HUES48 (cell line): ENCODE results near the gene OGG1.

Experiments
- H3K27ac ChIP-seq: one replicate; pipeline ENCODE4 v1.7.0; 2013; ENCODE audit warnings: low read depth, low read length, inconsistent platforms
- H3K27me3 ChIP-seq: 2 replicates; pipeline ENCODE4 v1.6.1; 2013; ENCODE audit warnings: mild to moderate bottlenecking, low read length; ENCODE audit not compliant: control insufficient read depth, insufficient read depth
- H3K36me3 ChIP-seq: 2 replicates; pipeline ENCODE4 v1.6.1; 2013; ENCODE audit warnings: low read length; ENCODE audit not compliant: control insufficient read depth, insufficient read depth
- H3K4me1 ChIP-seq: 2 replicates; pipeline ENCODE4 v1.6.1; 2013; ENCODE audit warnings: mild to moderate bottlenecking, low read length; ENCODE audit not compliant: control insufficient read depth, insufficient read depth
- H3K4me3 ChIP-seq: 2 replicates; pipeline ENCODE4 v1.5.1; 2013; ENCODE audit warnings: mild to moderate bottlenecking, low read depth, low read length
- H3K9ac ChIP-seq: 2 replicates; pipeline ENCODE4 v1.6.1; 2013; ENCODE audit warnings: mild to moderate bottlenecking, low read depth, low read length, moderate library complexity
- H3K9me3 ChIP-seq: 2 replicates; pipeline ENCODE4 v1.6.1; 2013; ENCODE audit warnings: low read length; ENCODE audit not compliant: control insufficient read depth, insufficient read depth

Gene OGG1

DNA sequence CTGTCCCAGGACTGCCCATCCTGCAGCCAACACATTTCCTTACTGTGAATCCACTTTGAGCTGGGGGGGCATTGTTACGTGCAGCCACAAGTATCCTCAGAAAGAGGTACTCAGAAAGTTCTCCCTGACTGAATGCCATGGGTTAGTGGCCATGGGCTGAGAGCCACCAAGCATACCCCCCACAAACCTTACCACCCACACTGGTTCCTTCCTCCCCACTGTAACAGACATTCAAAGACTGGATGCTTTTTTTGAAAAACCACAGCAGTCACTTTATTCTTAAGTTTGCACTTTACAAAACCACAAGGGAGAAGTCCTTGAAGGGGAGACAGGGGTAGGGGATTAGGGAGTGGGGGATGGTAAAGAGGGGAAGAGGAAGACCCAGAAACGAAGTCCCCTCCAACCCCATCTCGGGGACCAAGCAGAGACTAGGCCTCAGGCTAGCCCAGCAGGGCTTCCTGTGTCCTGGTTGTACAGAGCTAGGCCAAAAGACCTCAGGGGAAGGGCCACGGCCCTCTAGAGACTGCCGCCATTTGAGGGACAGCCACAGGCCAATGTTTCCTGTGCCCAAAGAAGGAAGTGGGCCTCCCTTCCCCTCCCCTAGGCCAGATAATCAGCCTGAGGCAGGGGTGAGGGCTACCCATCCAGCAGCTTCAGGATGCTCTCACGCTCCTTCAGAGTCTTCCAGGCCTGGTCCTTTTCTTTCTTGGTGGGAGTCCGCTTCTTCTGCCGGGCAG, 30.1 kb downstream of the OGG1 start:
- Histone ChIP-seq H3K27me3 (no peaks in the 10 kb centered on the region), H3K9ac (no peak overlapping the region), H3K27ac (no peak overlapping the region), H3K4me1 (no peaks in the 10 kb centered on the region; the same call in 1 of the 2 replicates), H3K4me3 (no peak overlapping the region), H3K36me3 (peaks cover 44% of the 10 kb centered on the region), H3K9me3 (no peaks in the 10 kb centered on the region)

DNA sequence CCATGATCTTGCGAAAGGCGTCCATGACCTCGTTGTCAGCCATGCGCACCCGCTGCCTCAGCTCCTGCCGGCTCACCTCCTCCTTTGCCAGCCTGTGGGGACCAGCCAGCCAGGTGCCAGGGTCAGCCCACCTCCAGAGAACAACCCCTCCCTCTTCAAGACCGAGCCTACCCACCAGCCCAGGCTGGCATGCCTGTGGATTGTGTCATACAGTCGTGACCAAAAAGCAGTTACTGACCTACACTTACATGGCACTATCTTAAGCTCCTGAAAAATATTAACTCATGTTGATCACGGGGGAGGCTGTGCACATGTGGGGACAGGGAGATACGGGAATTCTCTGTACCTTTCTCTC, 30.7 kb downstream of the OGG1 start:
- peaks cover 49% of the 10 kb centered on the region for H3K36me3 ChIP-seq
- no peaks in the 10 kb centered on the region; the same call in 1 of the 2 replicates for H3K4me1 ChIP-seq
- H3K27me3 ChIP-seq = no peaks in the 10 kb centered on the region
- H3K27ac ChIP-seq = no peak overlapping the region
- H3K9ac ChIP-seq = no peak overlapping the region
- H3K9me3 ChIP-seq = no peaks in the 10 kb centered on the region
- H3K4me3 ChIP-seq = no peak overlapping the region

DNA sequence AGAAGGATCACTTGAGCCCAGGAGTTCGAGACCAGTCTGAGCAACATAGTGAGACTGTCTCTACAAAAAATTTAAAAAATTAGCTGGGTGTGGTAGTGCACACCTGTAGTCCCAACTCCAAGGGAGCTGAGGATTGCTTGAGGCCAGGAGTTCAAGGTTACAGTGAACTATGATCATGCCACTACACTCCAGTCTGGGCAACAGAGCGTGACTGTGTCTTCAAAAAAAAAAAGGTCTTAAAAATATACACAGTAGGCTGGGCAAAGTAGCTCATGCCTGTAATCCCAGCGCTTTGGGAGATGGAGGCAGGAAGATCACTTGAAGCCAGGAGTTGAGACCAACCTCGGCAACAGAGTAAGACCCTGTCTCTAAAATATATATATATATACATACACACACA, 31.2 kb downstream of the OGG1 start:
- Histone ChIP-seq H3K4me3 (no peak overlapping the region), H3K9ac (no peak overlapping the region), H3K36me3 (peaks cover 53% of the 10 kb centered on the region), H3K27me3 (no peaks in the 10 kb centered on the region), H3K27ac (no peak overlapping the region), H3K9me3 (no peaks in the 10 kb centered on the region), H3K4me1 (no peaks in the 10 kb centered on the region; the same call in 1 of the 2 replicates)

DNA sequence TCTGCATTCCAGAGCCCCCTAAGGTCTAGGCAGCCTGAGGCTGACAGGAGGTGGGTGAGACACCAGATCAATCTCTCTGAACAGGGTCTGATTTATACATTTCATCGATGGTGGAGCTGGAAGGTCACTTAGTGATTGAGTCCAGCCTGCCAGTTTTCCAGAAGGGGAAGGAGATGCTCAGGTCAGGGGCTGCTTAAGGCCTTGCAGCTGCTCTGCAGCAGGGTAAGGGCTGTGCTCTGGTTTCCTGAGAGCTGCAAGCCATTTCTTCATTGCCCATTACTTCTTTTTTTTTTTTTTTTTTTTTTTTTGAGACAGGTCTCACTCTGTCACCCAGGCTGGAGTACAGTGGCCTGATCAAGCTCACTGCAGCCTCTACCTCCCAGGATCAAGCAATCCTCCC, 31.8 kb downstream of the OGG1 start:
- H3K9ac ChIP-seq = no peak overlapping the region

DNA sequence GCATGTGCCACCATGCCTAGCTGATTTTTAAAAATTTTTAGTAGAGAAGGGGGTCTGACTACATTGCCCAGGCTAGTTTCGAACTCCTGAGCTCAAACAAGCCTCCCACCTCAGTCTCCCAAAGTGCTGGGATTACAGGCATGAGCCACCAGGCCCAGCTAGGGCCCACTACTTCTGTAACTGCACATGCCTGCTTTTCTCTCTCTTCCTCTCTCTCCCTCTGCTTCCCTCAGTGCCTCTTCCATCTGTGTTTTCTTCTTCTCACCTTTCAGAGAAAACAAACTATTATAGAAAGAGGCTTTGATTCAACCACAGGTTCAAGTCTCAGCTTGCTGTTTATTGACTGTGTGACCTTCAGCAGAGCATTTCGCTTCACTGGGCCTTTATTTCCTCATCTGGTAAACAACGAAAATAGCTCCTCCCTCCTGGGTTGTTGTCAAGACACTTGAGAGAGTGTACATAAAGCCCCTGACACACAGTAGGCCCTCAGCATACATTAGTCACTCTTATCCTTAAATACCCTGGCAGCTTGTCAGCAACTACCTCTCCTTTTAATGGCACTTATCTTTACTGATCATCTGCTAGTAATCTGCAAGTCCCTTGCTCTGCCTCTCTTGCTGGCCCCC, 32.3 kb downstream of the OGG1 start:
- Histone ChIP-seq H3K4me3 (no peak overlapping the region), H3K9ac (no peak overlapping the region), H3K27me3 (no peaks in the 10 kb centered on the region), H3K27ac (no peak overlapping the region), H3K9me3 (no peaks in the 10 kb centered on the region), H3K4me1 (no peaks in the 10 kb centered on the region; the same call in 1 of the 2 replicates), H3K36me3 (peaks cover 64% of the 10 kb centered on the region)

More for the DNA sequence above, 31.8 kb downstream of the OGG1 start:
- Histone ChIP-seq H3K36me3 (peaks cover 58% of the 10 kb centered on the region), H3K27ac (no peak overlapping the region), H3K27me3 (no peaks in the 10 kb centered on the region), H3K4me1 (no peaks in the 10 kb centered on the region; the same call in 1 of the 2 replicates), H3K9me3 (no peaks in the 10 kb centered on the region), H3K4me3 (no peak overlapping the region)

DNA sequence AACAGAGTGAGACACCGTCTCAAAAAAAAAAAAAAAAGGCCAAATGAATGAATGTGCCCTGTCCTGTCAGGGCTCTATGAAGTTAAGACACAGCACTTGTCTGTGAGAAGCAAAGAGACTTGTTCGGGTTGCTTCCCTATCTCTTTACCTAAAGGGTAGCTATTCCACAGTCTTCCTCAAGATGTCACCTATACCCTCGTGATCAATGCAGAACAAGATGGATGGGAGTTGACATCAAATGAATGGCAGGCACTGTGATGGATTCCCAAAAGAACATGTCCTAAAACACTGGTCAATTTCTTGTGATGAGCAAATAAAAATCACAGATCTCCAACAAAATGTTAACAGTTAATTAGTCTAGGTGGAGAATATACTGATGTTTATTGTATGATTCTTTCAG, 33.0 kb downstream of the OGG1 start:
- H3K4me1 ChIP-seq = no peaks in the 10 kb centered on the region; the same call in 1 of the 2 replicates
- H3K36me3 ChIP-seq = peaks cover 68% of the 10 kb centered on the region
- H3K4me3 ChIP-seq = no peak overlapping the region
- H3K9me3 ChIP-seq = no peaks in the 10 kb centered on the region
- H3K9ac ChIP-seq = no peak overlapping the region
- no peak overlapping the region for H3K27ac ChIP-seq
- no peaks in the 10 kb centered on the region for H3K27me3 ChIP-seq

DNA sequence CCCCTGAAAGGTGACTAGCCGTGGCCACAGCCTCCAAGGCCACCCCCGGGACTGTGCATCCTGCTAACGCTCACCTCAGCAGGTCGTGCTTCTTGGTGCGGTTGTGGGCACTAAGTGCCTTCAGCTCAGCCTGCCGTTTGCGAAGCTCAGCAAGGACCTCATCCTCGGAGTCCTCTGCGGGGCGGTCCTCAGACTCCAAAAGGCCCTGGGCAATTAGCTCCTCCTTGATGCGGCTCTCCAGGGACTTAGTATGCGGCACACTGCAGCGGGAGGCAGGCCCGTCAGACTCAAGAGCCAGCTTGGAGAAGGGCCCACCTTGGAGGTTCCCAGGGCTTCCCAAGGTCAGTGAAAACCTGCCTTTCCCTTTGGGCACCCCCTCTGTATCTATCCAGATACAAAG, 34.2 kb downstream of the OGG1 start:
- H3K9ac ChIP-seq = no peak overlapping the region
- H3K9me3 ChIP-seq = no peaks in the 10 kb centered on the region
- H3K4me1 ChIP-seq = no peaks in the 10 kb centered on the region; the same call in 1 of the 2 replicates
- no peaks in the 10 kb centered on the region for H3K27me3 ChIP-seq
- H3K36me3 ChIP-seq = peaks cover 69% of the 10 kb centered on the region
- H3K4me3 ChIP-seq = no peak overlapping the region
- H3K27ac ChIP-seq = no peak overlapping the region

DNA sequence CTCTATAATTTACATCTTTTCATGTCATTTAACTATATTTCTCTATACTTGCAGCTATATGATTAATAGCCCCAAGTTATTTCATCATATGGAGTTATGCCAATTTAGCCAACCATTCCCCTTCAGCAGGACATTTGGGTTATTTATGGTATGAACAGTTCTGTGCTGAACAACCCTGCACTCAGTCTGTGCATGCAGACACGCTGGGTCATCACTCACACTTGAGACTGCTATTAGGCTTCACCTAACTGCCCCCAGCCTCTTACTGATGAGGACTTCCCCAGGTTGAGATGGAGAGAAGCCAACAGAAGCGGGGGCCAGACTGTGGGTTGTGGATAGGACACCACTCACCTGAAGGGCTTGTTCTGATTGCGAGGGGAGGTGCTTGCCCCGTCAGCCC, 35.2 kb downstream of the OGG1 start:
- Histone ChIP-seq H3K4me1 (no peaks in the 10 kb centered on the region), H3K36me3 (peaks cover 79% of the 10 kb centered on the region), H3K4me3 (no peak overlapping the region), H3K9me3 (no peaks in the 10 kb centered on the region), H3K27ac (no peak overlapping the region), H3K27me3 (no peaks in the 10 kb centered on the region), H3K9ac (no peak overlapping the region)

DNA sequence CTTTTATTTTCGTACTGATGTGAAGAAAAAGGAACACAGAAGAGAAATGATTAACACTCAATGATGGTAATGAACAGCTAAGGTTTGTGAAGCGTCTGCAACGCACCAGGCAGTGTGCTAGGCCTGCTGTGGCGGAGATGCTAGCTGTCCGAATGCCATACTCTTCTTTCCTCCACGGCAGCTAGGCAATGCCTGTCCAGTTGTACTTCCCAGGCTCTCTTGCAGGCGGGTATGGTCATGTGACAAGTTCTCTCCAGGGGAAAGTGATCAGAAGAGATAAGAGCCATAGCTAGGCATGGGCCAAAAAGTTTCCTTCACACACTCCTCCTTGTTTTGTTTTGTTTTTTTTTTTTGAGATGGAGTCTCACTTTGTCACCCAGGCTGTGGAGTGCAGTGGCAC, 35.9 kb downstream of the OGG1 start:
- Histone ChIP-seq H3K27me3 (no peaks in the 10 kb centered on the region), H3K9ac (no peak overlapping the region), H3K9me3 (no peaks in the 10 kb centered on the region), H3K36me3 (peaks cover 80% of the 10 kb centered on the region), H3K4me3 (no peak overlapping the region), H3K27ac (no peak overlapping the region), H3K4me1 (no peaks in the 10 kb centered on the region)

DNA sequence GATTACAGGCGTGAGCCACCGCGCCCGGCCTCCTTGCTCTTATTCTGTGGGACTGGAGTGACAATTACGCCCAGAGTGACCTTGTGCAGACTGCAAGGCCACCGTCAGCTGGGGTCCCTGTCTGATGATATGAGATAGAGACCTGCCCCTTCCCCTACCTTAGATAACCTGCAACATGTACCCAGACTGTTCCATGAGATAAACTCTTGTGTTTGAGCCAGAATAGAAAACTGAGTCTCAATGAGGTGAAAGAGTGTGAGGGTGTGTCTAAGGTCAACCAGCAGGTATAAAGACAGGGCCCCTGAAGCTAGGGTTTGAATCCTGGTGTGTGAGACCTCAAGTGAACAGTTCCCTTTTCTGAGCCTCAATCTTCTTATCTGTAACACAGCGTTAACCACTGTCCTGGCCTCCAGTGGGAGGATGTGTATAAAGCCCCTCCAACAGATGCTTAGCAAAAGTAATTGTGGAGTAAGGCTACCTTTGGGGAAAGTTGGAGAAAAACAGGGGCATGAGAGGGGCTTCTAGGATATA, 36.5 kb downstream of the OGG1 start:
- no peaks in the 10 kb centered on the region for H3K4me1 ChIP-seq
- no peak overlapping the region for H3K27ac ChIP-seq
- H3K27me3 ChIP-seq = no peaks in the 10 kb centered on the region

More for the DNA sequence above, 36.5 kb downstream of the OGG1 start:
- Histone ChIP-seq H3K9me3 (no peaks in the 10 kb centered on the region), H3K9ac (no peak overlapping the region), H3K4me3 (no peak overlapping the region), H3K36me3 (peaks cover 82% of the 10 kb centered on the region)
